ENCODE measurements around the gene IKZF5. TPM values are rescaled to one million over a fixed set of nuclear protein-coding genes. Genes with fewer than 3 reads are reported as not detected.

The IKZF5 gene
- total RNA-seq, 1 donor from 2014 or later: 9.6 TPM

- no peak for DNase-seq (ENCODE audit: extremely low spot score in 2 of 2)
- no peak for TF ChIP-seq CTCF (IDR thresholded peaks at IDR 0.05)
- no peak for TF ChIP-seq POLR2AphosphoS5 (IDR thresholded peaks at IDR 0.05; ENCODE audit: insufficient read depth in 1 of 2, low read depth in 1 of 2)
- no peak for TF ChIP-seq POLR2A (IDR thresholded peaks at IDR 0.05)
- no peaks in the 10 kb centered on the region for H3K27me3 ChIP-seq
- no peaks in the 10 kb centered on the region for H3K36me3 ChIP-seq
- no peak overlapping the region for H3K27ac ChIP-seq
- H3K4me1 ChIP-seq: peaks cover 26% of the 10 kb centered on the region
- intact Hi-C loops (cut with DNase I): no loop called here
- H3K9me3 ChIP-seq: no peaks in the 10 kb centered on the region
- no peak overlapping the region for H3K4me3 ChIP-seq
Observed at GRCh38 chr10:123014772-123015171, 6.2 kb upstream of the IKZF5 start.

- DNase-seq (ENCODE audit: extremely low spot score in 2 of 2): no peak
- TF ChIP-seq POLR2A (IDR thresholded peaks at IDR 0.05) (no peak), CTCF (IDR thresholded peaks at IDR 0.05) (no peak)
- Histone ChIP-seq H3K4me1 (peaks cover 33% of the 10 kb centered on the region), H3K4me3 (no peak overlapping the region), H3K9me3 (no peaks in the 10 kb centered on the region), H3K36me3 (no peaks in the 10 kb centered on the region), H3K27me3 (no peaks in the 10 kb centered on the region), H3K27ac (no peak overlapping the region)
- intact Hi-C loops (cut with DNase I): no loop called here
Observed at GRCh38 chr10:123013456-123014419, 5.1 kb upstream of the IKZF5 start.

- Histone ChIP-seq H3K27me3 (no peaks in the 10 kb centered on the region), H3K36me3 (no peaks in the 10 kb centered on the region), H3K27ac (no peak overlapping the region), H3K4me3 (no peak overlapping the region), H3K4me1 (peaks cover 34% of the 10 kb centered on the region), H3K9me3 (no peaks in the 10 kb centered on the region)
- TF ChIP-seq POLR2A (IDR thresholded peaks at IDR 0.05): no peak
- TF ChIP-seq POLR2AphosphoS5 (IDR thresholded peaks at IDR 0.05; ENCODE audit: insufficient read depth in 1 of 2, low read depth in 1 of 2): no peak
- no peak for TF ChIP-seq CTCF (IDR thresholded peaks at IDR 0.05)
- DNase-seq (ENCODE audit: extremely low spot score in 2 of 2): no peak
- intact Hi-C loops (cut with DNase I): no loop called here
Observed at GRCh38 chr10:123011987-123012386, 3.4 kb upstream of the IKZF5 start.

- peak in 1 of 2 donors; percentile 89 for DNase-seq (ENCODE audit: extremely low spot score in 2 of 2)
- Histone ChIP-seq H3K9me3 (no peaks in the 10 kb centered on the region), H3K4me3 (peak overlapping the region; percentile 92 to 98), H3K27ac (peak overlapping the region; percentile 95), H3K4me1 (peaks cover 58% of the 10 kb centered on the region), H3K36me3 (no peaks in the 10 kb centered on the region), H3K27me3 (no peaks in the 10 kb centered on the region)
- intact Hi-C loops (cut with DNase I): no loop called here
- no peak for TF ChIP-seq POLR2A (IDR thresholded peaks at IDR 0.05)
- no peak for TF ChIP-seq POLR2AphosphoS5 (IDR thresholded peaks at IDR 0.05; ENCODE audit: insufficient read depth in 1 of 2, low read depth in 1 of 2)
- no peak for TF ChIP-seq CTCF (IDR thresholded peaks at IDR 0.05)
Observed at GRCh38 chr10:123009105-123009820, 668 bp upstream of the IKZF5 start.
